ENCODE measurements around the gene PXDC1.

Gene PXDC1

GRCh38 chr6:3766214-3766613, 14.7 kb upstream of the PXDC1 start:
- TF ChIP-seq CTCF (IDR thresholded peaks at IDR 0.05; ENCODE audit: low read depth, low read length, missing control alignments): no peak
- in situ Hi-C loops (cut with HindIII; ENCODE audit: low pct_ligation_motif_present, low sequenced_read_pairs): no loop called here
- no peak for DNase-seq
- H3K27ac ChIP-seq: no peak overlapping the region
- no peak overlapping the region for H3K4me3 ChIP-seq (ENCODE audit: low read depth, low read length)
- H3K27me3 ChIP-seq (replicated peaks): no peaks in the 10 kb centered on the region
- H3K36me3 ChIP-seq (replicated peaks): no peaks in the 10 kb centered on the region

GRCh38 chr6:3765415-3765814, 13.9 kb upstream of the PXDC1 start:
- H3K4me3 ChIP-seq (ENCODE audit: low read depth, low read length): no peak overlapping the region
- no peak overlapping the region for H3K27ac ChIP-seq
- H3K36me3 ChIP-seq (replicated peaks): no peaks in the 10 kb centered on the region
- no peak for TF ChIP-seq CTCF (IDR thresholded peaks at IDR 0.05; ENCODE audit: low read depth, low read length, missing control alignments)
- in situ Hi-C loops (cut with HindIII; ENCODE audit: low pct_ligation_motif_present, low sequenced_read_pairs): no loop called here
- DNase-seq: no peak
- H3K27me3 ChIP-seq (replicated peaks): no peaks in the 10 kb centered on the region

GRCh38 chr6:3764516-3765335, 13.2 kb upstream of the PXDC1 start:
- Histone ChIP-seq H3K4me3 (ENCODE audit: low read depth, low read length) (no peak overlapping the region), H3K36me3 (replicated peaks) (no peaks in the 10 kb centered on the region), H3K27ac (no peak overlapping the region), H3K27me3 (replicated peaks) (no peaks in the 10 kb centered on the region)
- no peak for DNase-seq
- no peak for TF ChIP-seq CTCF (IDR thresholded peaks at IDR 0.05; ENCODE audit: low read depth, low read length, missing control alignments)
- in situ Hi-C loops (cut with HindIII; ENCODE audit: low pct_ligation_motif_present, low sequenced_read_pairs): no loop called here

- Histone ChIP-seq H3K4me3 (ENCODE audit: low read depth, low read length) (no peak overlapping the region), H3K36me3 (replicated peaks) (no peaks in the 10 kb centered on the region), H3K27me3 (replicated peaks) (no peaks in the 10 kb centered on the region), H3K27ac (no peak overlapping the region)
- in situ Hi-C loops (cut with HindIII; ENCODE audit: low pct_ligation_motif_present, low sequenced_read_pairs): no loop called here
- no peak for TF ChIP-seq CTCF (IDR thresholded peaks at IDR 0.05; ENCODE audit: low read depth, low read length, missing control alignments)
- no peak for DNase-seq
Observed at GRCh38 chr6:3762852-3763251, 11.3 kb upstream of the PXDC1 start.

- no peak for TF ChIP-seq CTCF (IDR thresholded peaks at IDR 0.05; ENCODE audit: low read depth, low read length, missing control alignments)
- no peaks in the 10 kb centered on the region for H3K36me3 ChIP-seq (replicated peaks)
- H3K27ac ChIP-seq: no peak overlapping the region
- no peak overlapping the region for H3K4me3 ChIP-seq (ENCODE audit: low read depth, low read length)
- H3K27me3 ChIP-seq (replicated peaks): no peaks in the 10 kb centered on the region
- DNase-seq: no peak
- in situ Hi-C loops (cut with HindIII; ENCODE audit: low pct_ligation_motif_present, low sequenced_read_pairs): no loop called here
Observed at GRCh38 chr6:3762359-3762758, 10.8 kb upstream of the PXDC1 start.

GRCh38 chr6:3761989-3762270, 10.4 kb upstream of the PXDC1 start:
- in situ Hi-C loops (cut with HindIII; ENCODE audit: low pct_ligation_motif_present, low sequenced_read_pairs): no loop called here
- no peaks in the 10 kb centered on the region for H3K27me3 ChIP-seq (replicated peaks)
- H3K36me3 ChIP-seq (replicated peaks): no peaks in the 10 kb centered on the region
- no peak overlapping the region for H3K4me3 ChIP-seq (ENCODE audit: low read depth, low read length)
- H3K27ac ChIP-seq: no peak overlapping the region
- DNase-seq: no peak
- no peak for TF ChIP-seq CTCF (IDR thresholded peaks at IDR 0.05; ENCODE audit: low read depth, low read length, missing control alignments)
